Upper lobe of left lung (tissue), 4 donors: Measurements from ENCODE around the gene FAM72B.
"Not testable (repeated sequence)": the region's sequence is repeated elsewhere in the genome, so short reads cannot be mapped to it uniquely, and the experiment has no call there.

Experiments used
- CTCF ChIP-seq, 6 experiments: fragments of 450-650 bp in 4 of 6; fragments of 200-600 bp in 2 of 6; sonication (generic) in 2 of 6; IDR thresholded peaks; one replicate each; pipeline ENCODE4 v1.5.1; 2016 to 2019; ENCODE audit warnings: antibody characterized with exemption in 6 of 6
- EP300 ChIP-seq, 4 donors: sonication (generic); formaldehyde crosslinking; IDR thresholded peaks; one replicate each; pipeline ENCODE4 v1.5.1; 2017; ENCODE audit warnings: antibody characterized with exemption in 4 of 4, control low read depth in 2 of 4
- POLR2A ChIP-seq, 4 donors: fragments of 450-650 bp; IDR thresholded peaks; one replicate each; pipeline ENCODE4 v1.5.1; 2016 to 2017; ENCODE audit warnings: antibody characterized with exemption in 4 of 4, mild to moderate bottlenecking in 2 of 4
- POLR2AphosphoS5 ChIP-seq, 2 donors: sonication (generic); formaldehyde crosslinking; IDR thresholded peaks; one replicate each; pipeline ENCODE4 v1.5.1; 2017; ENCODE audit warnings: antibody characterized with exemption in 2 of 2

GRCh38 chr1:121224714-121225113, 40.6 kb upstream of the FAM72B start:
- TF ChIP-seq CTCF, POLR2A, POLR2AphosphoS5, EP300 (IDR thresholded peaks at IDR 0.05): not testable (repeated sequence)
